ENCODE data around the gene UMPS.

GRCh38 chr3:124730941-124731297 lies 667 bp downstream of the UMPS start:
- no peak for TF ChIP-seq CTCF (IDR thresholded peaks at IDR 0.05)
- no peak for TF ChIP-seq POLR2A (IDR thresholded peaks at IDR 0.05)
- TF ChIP-seq EP300 (IDR thresholded peaks at IDR 0.05) = no peak
- no peak for TF ChIP-seq POLR2AphosphoS5 (IDR thresholded peaks at IDR 0.05)
